PFSK-1 (cell line): ENCODE measurements around the gene INO80E.

Experiments used
- FOXP2 ChIP-seq: optimal IDR thresholded peaks from 2 replicates; pipeline ENCODE3; 2011; ENCODE audit warnings: borderline replicate concordance, control low read depth, inconsistent platforms; ENCODE audit not compliant: insufficient read depth; ENCODE audit errors: extremely low read length, extremely low read depth
- POLR2AphosphoS5 ChIP-seq: IDR thresholded peaks from 2 replicates; pipeline ENCODE4 v1.6.1; 2012; ENCODE audit warnings: low read depth, mild to moderate bottlenecking, control low read depth, low read length, moderate library complexity
- SIN3A ChIP-seq: IDR thresholded peaks from 2 replicates; pipeline ENCODE4 v1.6.1; 2012; ENCODE audit warnings: mild to moderate bottlenecking, low read length, moderate library complexity, borderline replicate concordance; ENCODE audit not compliant: insufficient read depth
- TAF1 ChIP-seq: IDR thresholded peaks from 2 replicates; pipeline ENCODE4 v1.6.1; 2012; ENCODE audit warnings: low read length, control low read depth, borderline replicate concordance; ENCODE audit not compliant: insufficient read depth
- TF ChIP-seq, protein P1 (sequence below), 2 experiments: IDR thresholded peaks; 2 replicates each; pipeline versions ENCODE4 v1.6.1 to v1.8.0; 2011 to 2012; ENCODE audit warnings: low read depth in 2 of 2, low read length in 2 of 2, control low read depth in 1 of 2, inconsistent platforms in 1 of 2, mild to moderate bottlenecking in 1 of 2, moderate library complexity in 1 of 2; ENCODE audit not compliant: insufficient read depth in 1 of 2

DNA sequence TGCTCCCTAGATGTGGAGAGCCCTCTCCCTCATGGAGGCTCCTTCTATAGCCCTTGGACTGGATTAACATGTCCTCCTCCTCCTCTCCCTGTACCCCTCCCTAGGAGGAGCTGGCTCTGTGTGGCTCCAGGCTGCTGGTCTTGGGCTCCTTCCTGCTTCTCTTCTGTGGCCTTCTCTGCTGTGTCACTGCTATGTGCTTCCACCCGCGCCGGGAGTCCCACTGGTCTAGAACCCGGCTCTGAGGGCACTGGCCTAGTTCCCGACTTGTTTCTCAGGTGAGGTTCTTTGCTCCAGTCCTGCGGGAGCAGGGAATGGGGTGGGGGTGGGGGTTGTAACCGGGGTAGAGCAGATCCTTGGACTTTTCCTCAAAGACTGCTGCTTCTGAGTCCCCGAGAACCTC lies 24.7 kb upstream of the INO80E start:
- TF ChIP-seq SIN3A, result no peak
- no peak for TF ChIP-seq POLR2AphosphoS5
- TF ChIP-seq TAF1, result no peak
- TF ChIP-seq, protein P1, sequence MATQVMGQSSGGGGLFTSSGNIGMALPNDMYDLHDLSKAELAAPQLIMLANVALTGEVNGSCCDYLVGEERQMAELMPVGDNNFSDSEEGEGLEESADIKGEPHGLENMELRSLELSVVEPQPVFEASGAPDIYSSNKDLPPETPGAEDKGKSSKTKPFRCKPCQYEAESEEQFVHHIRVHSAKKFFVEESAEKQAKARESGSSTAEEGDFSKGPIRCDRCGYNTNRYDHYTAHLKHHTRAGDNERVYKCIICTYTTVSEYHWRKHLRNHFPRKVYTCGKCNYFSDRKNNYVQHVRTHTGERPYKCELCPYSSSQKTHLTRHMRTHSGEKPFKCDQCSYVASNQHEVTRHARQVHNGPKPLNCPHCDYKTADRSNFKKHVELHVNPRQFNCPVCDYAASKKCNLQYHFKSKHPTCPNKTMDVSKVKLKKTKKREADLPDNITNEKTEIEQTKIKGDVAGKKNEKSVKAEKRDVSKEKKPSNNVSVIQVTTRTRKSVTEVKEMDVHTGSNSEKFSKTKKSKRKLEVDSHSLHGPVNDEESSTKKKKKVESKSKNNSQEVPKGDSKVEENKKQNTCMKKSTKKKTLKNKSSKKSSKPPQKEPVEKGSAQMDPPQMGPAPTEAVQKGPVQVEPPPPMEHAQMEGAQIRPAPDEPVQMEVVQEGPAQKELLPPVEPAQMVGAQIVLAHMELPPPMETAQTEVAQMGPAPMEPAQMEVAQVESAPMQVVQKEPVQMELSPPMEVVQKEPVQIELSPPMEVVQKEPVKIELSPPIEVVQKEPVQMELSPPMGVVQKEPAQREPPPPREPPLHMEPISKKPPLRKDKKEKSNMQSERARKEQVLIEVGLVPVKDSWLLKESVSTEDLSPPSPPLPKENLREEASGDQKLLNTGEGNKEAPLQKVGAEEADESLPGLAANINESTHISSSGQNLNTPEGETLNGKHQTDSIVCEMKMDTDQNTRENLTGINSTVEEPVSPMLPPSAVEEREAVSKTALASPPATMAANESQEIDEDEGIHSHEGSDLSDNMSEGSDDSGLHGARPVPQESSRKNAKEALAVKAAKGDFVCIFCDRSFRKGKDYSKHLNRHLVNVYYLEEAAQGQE (IDR thresholded peaks at IDR 0.05; ENCODE audit: insufficient read depth in 1 of 2, low read depth in 2 of 2, low read length in 2 of 2), result no peak
- TF ChIP-seq FOXP2, result no peak
